ENCODE measurements around the gene CDH5.

Gene CDH5

GRCh38 chr16:66409156-66409555 lies 42.7 kb downstream of the CDH5 start:
- TF ChIP-seq TAF1 (IDR thresholded peaks at IDR 0.05; ENCODE audit: borderline replicate concordance, insufficient read depth, low read length) (no peak), SIN3A (IDR thresholded peaks at IDR 0.05; ENCODE audit: borderline replicate concordance, insufficient read depth, low read length) (no peak), POLR2AphosphoS5 (IDR thresholded peaks at IDR 0.05; ENCODE audit: low read depth, low read length) (no peak), FOXP2 (optimal IDR thresholded peaks at IDR 0.05; ENCODE audit: borderline replicate concordance, extremely low read depth, extremely low read length, insufficient read depth) (no peak), REST (IDR thresholded peaks at IDR 0.05; ENCODE audit: insufficient read depth in 1 of 2, low read depth in 2 of 2, low read length in 2 of 2) (no peak)

- TF ChIP-seq TAF1 (IDR thresholded peaks at IDR 0.05; ENCODE audit: borderline replicate concordance, insufficient read depth, low read length): no peak
- TF ChIP-seq POLR2AphosphoS5 (IDR thresholded peaks at IDR 0.05; ENCODE audit: low read depth, low read length): no peak
- no peak for TF ChIP-seq FOXP2 (optimal IDR thresholded peaks at IDR 0.05; ENCODE audit: borderline replicate concordance, extremely low read depth, extremely low read length, insufficient read depth)
- no peak for TF ChIP-seq REST (IDR thresholded peaks at IDR 0.05; ENCODE audit: insufficient read depth in 1 of 2, low read depth in 2 of 2, low read length in 2 of 2)
- no peak for TF ChIP-seq SIN3A (IDR thresholded peaks at IDR 0.05; ENCODE audit: borderline replicate concordance, insufficient read depth, low read length)
Observed at GRCh38 chr16:66412182-66412581, 45.7 kb downstream of the CDH5 start.

DNA sequence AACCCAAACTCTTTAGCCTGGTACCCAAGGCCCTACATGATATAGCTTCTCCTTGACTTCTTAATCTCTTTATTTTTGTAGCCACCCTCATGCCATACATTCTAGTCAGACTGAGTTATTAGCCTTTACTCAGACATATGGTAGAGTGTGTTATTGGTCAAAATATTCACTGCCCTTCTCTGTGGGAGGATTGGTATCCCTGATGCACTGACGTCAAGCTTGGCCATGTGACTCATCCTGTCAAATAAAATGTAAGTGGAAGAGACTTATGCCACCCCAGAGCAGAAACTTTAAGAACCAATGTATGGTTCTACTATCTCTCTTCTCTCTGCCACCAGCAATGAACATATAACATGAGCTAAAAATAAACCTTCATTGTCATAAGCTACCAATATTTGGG lies 48.4 kb downstream of the CDH5 start:
- TF ChIP-seq FOXP2 (optimal IDR thresholded peaks at IDR 0.05; ENCODE audit: borderline replicate concordance, extremely low read depth, extremely low read length, insufficient read depth) (no peak), REST (IDR thresholded peaks at IDR 0.05; ENCODE audit: insufficient read depth in 1 of 2, low read depth in 2 of 2, low read length in 2 of 2) (no peak), TAF1 (IDR thresholded peaks at IDR 0.05; ENCODE audit: borderline replicate concordance, insufficient read depth, low read length) (no peak), POLR2AphosphoS5 (IDR thresholded peaks at IDR 0.05; ENCODE audit: low read depth, low read length) (no peak), SIN3A (IDR thresholded peaks at IDR 0.05; ENCODE audit: borderline replicate concordance, insufficient read depth, low read length) (no peak)

GRCh38 chr16:66416136-66416535 lies 49.6 kb downstream of the CDH5 start:
- no peak for TF ChIP-seq SIN3A (IDR thresholded peaks at IDR 0.05; ENCODE audit: borderline replicate concordance, insufficient read depth, low read length)
- TF ChIP-seq FOXP2 (optimal IDR thresholded peaks at IDR 0.05; ENCODE audit: borderline replicate concordance, extremely low read depth, extremely low read length, insufficient read depth): no peak

DNA sequence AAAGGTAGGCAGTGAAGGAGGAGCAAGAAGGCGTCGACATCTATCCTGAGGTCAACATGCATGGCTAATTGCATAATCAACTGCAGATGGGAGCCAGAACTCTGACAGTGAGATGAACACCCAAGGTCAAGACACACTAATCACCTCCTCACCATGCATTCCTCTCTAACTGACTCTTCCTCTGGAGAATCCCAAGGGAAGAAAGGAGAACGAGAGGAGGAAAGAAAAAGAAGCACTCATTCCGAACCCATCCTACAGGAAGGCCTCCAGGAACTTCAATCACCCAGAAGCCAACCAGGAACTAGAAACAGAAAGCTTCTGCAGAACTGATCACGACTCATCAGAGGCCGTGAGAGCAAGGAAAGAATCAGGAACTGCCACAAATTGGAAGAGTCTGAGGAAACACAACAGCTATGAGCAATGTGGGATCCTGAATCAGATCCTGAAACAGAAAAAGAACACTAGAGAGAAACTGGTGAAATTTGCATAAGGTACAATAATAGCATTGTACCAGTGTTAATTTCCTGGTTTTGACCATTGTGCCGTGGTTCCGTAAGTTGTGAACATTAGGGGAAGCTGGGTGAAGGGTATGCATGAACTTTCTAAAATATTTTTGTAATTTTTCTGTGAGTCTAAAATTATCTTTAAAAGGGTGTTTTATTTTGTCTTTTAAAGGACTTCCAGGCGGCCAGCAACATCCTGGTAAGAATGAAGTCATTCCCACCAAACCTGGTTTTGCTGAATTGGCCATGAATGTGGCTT lies 50.6 kb downstream of the CDH5 start:
- TF ChIP-seq FOXP2 (optimal IDR thresholded peaks at IDR 0.05; ENCODE audit: borderline replicate concordance, extremely low read depth, extremely low read length, insufficient read depth) (no peak), TAF1 (IDR thresholded peaks at IDR 0.05; ENCODE audit: borderline replicate concordance, insufficient read depth, low read length) (no peak), POLR2AphosphoS5 (IDR thresholded peaks at IDR 0.05; ENCODE audit: low read depth, low read length) (no peak), REST (IDR thresholded peaks at IDR 0.05; ENCODE audit: insufficient read depth in 1 of 2, low read depth in 2 of 2, low read length in 2 of 2) (no peak), SIN3A (IDR thresholded peaks at IDR 0.05; ENCODE audit: borderline replicate concordance, insufficient read depth, low read length) (no peak)

All from PFSK-1 (cell line).